Vagina (tissue), 2 donors: Measurements from ENCODE around the gene CST5.
"Not testable (repeated sequence)": the region's sequence is repeated elsewhere in the genome, so short reads cannot be mapped to it uniquely, and the experiment has no call there.

Experiments
- POLR2A ChIP-seq, 2 donors: fragments of 450-650 bp; IDR thresholded peaks; one replicate each; pipeline ENCODE4 v1.6.1; 2017; ENCODE audit warnings: antibody characterized with exemption in 2 of 2, mild to moderate bottlenecking in 2 of 2, moderate library complexity in 2 of 2
- POLR2AphosphoS5 ChIP-seq, 2 donors: sonication (generic); formaldehyde crosslinking; IDR thresholded peaks; one replicate each; pipeline ENCODE4 v1.9.0; 2017; ENCODE audit warnings: antibody characterized with exemption in 2 of 2, mild to moderate bottlenecking in 2 of 2, low read depth in 1 of 2; ENCODE audit not compliant: insufficient read depth in 1 of 2
- TF ChIP-seq, protein P1 (sequence below), 3 experiments: fragments of 450-650 bp in 2 of 3; fragments of 200-600 bp in 1 of 3; sonication (generic) in 1 of 3; IDR thresholded peaks; one replicate each; pipeline ENCODE4 v1.5.1; 2017 to 2019; ENCODE audit warnings: antibody characterized with exemption in 3 of 3, mild to moderate bottlenecking in 2 of 3, moderate library complexity in 2 of 3

DNA sequence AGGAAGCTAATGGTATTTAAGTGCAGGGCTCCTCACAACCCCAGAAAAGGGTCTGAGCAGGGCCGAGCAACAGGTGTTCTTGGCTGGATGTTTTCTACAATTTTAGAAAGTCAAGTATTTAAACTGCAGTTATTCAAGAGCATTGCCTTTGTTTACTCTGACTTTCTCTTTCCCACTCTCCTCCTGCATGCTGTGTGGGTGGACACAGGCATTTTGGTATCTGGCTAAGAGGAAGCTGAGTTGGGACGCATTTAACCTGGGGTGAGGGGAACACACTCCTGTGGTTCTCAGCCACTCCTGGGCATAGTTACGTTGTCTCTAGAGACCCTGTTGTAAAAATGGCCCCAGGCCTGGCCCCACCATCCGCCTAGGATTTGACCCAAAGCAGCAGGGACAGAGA lies 34.9 kb upstream of the CST5 start:
- not testable (repeated sequence) for TF ChIP-seq POLR2AphosphoS5 (IDR thresholded peaks at IDR 0.05; ENCODE audit: insufficient read depth in 1 of 2, low read depth in 1 of 2); POLR2A (IDR thresholded peaks at IDR 0.05)
- TF ChIP-seq, protein P1, sequence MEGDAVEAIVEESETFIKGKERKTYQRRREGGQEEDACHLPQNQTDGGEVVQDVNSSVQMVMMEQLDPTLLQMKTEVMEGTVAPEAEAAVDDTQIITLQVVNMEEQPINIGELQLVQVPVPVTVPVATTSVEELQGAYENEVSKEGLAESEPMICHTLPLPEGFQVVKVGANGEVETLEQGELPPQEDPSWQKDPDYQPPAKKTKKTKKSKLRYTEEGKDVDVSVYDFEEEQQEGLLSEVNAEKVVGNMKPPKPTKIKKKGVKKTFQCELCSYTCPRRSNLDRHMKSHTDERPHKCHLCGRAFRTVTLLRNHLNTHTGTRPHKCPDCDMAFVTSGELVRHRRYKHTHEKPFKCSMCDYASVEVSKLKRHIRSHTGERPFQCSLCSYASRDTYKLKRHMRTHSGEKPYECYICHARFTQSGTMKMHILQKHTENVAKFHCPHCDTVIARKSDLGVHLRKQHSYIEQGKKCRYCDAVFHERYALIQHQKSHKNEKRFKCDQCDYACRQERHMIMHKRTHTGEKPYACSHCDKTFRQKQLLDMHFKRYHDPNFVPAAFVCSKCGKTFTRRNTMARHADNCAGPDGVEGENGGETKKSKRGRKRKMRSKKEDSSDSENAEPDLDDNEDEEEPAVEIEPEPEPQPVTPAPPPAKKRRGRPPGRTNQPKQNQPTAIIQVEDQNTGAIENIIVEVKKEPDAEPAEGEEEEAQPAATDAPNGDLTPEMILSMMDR (IDR thresholded peaks at IDR 0.05) = not testable (repeated sequence)
